Upper lobe of right lung (tissue), 1 donor: Measurements from ENCODE around the gene ACTL7A. TPM values are rescaled to one million over a fixed set of nuclear protein-coding genes. Genes with fewer than 3 reads are reported as not detected.

Experiments used
- ATAC-seq: fragments of 200-7000 bp; cut with Tn5 transposase; one replicate; pipeline ENCODE4 v1.9.1; 2020; ENCODE audit warnings: mild to moderate bottlenecking, moderate library complexity
- DNase-seq: peaks from one replicate; pipeline ENCODE4 v3.0.0-alpha.2; 2020
- H3K27ac ChIP-seq: fragments of 200-600 bp; one replicate; pipeline ENCODE4 v1.8.0; 2022
- H3K27me3 ChIP-seq: fragments of 200-600 bp; one replicate; pipeline ENCODE4 v1.8.0; 2022; ENCODE audit warnings: mild to moderate bottlenecking
- H3K36me3 ChIP-seq: fragments of 200-600 bp; one replicate; pipeline ENCODE4 v1.8.0; 2022
- H3K4me1 ChIP-seq: fragments of 200-600 bp; one replicate; pipeline ENCODE4 v1.8.0; 2022
- H3K4me3 ChIP-seq: fragments of 200-600 bp; one replicate; pipeline ENCODE4 v1.8.0; 2022; ENCODE audit warnings: mild to moderate bottlenecking
- H3K9me3 ChIP-seq: fragments of 200-600 bp; one replicate; pipeline ENCODE4 v1.8.0; 2022
- intact Hi-C: fragments of 100-400 bp; cut with DNase I; formaldehyde crosslinking; loops from one replicate; pipeline ENCODE4 v1.11.0; 2022
- total RNA-seq: library from RNA; stranded (reverse); fragmentation: NEBNext Ultra II Directional; extraction: Animal tissue kit (Norgen Biotek cat#: 25700); gene quantifications from one replicate; pipeline ENCODE4 v1.2.1, GENCODE V29; 2021
- TF ChIP-seq, protein P1 (sequence below): fragments of 200-600 bp; IDR thresholded peaks from one replicate; pipeline ENCODE4 v1.8.0; 2022; ENCODE audit warnings: antibody characterized with exemption
- donor health status: DM: no; HTN: yes; CAD: no; lungs with severe emphysema.

The ACTL7A gene
- total RNA-seq, 1 donor from 2014 or later: not detected

DNA sequence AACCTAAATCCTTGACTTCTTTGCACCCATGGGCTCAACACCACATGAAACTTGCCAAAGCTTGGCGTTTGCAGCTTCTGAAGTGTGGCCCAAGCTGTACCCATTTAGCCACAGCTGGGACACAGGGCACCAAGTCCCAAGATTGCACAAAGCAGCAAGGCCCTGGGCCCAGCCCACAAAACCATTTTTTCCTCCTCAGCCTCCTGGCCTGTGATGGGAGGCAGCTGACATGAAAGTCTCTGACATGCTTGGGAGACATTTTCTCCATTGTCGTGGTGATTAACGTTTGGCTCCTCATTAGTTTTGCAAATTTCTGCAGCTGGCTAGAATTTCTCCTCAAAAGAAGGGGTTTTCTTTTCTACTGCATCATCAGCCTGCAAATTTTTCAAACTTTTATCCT is 38.2 kb upstream of the ACTL7A start:
- no peak for ATAC-seq
- H3K4me3 ChIP-seq: no peak overlapping the region
- intact Hi-C loops: no loop called here
- no peaks in the 10 kb centered on the region for H3K27me3 ChIP-seq
- H3K36me3 ChIP-seq: no peaks in the 10 kb centered on the region
- TF ChIP-seq, protein P1, sequence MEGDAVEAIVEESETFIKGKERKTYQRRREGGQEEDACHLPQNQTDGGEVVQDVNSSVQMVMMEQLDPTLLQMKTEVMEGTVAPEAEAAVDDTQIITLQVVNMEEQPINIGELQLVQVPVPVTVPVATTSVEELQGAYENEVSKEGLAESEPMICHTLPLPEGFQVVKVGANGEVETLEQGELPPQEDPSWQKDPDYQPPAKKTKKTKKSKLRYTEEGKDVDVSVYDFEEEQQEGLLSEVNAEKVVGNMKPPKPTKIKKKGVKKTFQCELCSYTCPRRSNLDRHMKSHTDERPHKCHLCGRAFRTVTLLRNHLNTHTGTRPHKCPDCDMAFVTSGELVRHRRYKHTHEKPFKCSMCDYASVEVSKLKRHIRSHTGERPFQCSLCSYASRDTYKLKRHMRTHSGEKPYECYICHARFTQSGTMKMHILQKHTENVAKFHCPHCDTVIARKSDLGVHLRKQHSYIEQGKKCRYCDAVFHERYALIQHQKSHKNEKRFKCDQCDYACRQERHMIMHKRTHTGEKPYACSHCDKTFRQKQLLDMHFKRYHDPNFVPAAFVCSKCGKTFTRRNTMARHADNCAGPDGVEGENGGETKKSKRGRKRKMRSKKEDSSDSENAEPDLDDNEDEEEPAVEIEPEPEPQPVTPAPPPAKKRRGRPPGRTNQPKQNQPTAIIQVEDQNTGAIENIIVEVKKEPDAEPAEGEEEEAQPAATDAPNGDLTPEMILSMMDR: no peak
- no peaks in the 10 kb centered on the region for H3K9me3 ChIP-seq
- no peaks in the 10 kb centered on the region for H3K4me1 ChIP-seq
- no peak overlapping the region for H3K27ac ChIP-seq
- DNase-seq: no peak

DNA sequence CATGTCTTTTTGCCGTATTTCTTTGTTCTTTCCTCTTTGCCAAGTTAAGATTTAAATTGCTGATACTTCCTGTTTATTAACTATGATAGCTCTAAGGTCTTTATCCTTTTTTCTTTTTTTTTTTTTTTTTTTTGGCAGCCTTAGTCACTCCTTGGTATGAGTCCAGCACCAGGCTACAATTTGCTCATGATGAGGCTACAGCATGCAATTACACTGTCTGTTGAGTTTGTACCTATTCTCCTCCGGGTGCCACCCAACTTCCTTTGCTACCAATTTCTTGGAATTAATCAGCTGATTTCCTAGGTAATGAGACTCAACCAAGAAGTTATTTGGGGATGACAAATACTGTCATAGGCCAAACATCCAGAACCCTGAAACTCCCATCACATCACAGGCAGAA is 31.8 kb upstream of the ACTL7A start:
- no peaks in the 10 kb centered on the region for H3K9me3 ChIP-seq
- ATAC-seq (no peak), DNase-seq (no peak)
- TF ChIP-seq, protein P1: no peak
- no peaks in the 10 kb centered on the region for H3K4me1 ChIP-seq
- no peaks in the 10 kb centered on the region for H3K36me3 ChIP-seq
- no peak overlapping the region for H3K4me3 ChIP-seq
- intact Hi-C loops: no loop called here
- H3K27ac ChIP-seq: no peak overlapping the region
- H3K27me3 ChIP-seq: no peaks in the 10 kb centered on the region

DNA sequence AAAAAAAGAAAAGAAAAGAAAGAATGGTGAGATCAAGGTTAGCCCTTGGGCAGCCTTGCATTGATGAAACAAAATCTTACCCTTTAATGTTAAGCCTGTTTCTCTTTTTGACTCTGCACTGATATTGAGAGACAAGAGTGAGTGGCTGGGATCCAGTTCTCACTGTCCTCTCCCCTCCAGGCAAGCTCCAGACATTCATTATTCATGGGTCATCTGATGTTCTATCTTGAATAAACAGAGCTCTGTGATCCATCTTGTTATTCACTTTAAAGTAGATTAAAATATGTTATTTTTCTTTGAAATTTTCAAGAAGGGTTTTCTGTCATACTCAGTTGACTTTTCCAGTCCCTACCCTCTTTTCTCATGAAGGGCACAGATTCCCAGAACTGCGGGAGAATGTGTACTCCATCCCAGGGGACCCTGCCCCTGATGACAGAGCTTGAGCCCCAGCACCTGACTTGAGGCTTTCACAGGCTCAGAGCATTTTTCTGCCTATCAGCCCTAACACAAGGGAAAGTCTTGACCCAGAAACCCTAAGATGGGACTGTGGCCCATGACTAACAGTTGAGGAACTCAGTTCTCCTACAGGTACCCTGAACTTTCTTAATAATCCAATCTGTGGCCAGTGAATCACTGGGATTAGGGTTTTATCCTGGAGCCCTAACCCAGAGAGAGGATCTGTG is 30.4 kb upstream of the ACTL7A start:
- H3K36me3 ChIP-seq: no peaks in the 10 kb centered on the region
- H3K9me3 ChIP-seq: no peaks in the 10 kb centered on the region
- no peak overlapping the region for H3K4me3 ChIP-seq
- no peaks in the 10 kb centered on the region for H3K4me1 ChIP-seq
- H3K27me3 ChIP-seq: no peaks in the 10 kb centered on the region
- no peak for ATAC-seq
- TF ChIP-seq, protein P1: no peak
- intact Hi-C loops: no loop called here
- no peak for DNase-seq
- no peak overlapping the region for H3K27ac ChIP-seq

DNA sequence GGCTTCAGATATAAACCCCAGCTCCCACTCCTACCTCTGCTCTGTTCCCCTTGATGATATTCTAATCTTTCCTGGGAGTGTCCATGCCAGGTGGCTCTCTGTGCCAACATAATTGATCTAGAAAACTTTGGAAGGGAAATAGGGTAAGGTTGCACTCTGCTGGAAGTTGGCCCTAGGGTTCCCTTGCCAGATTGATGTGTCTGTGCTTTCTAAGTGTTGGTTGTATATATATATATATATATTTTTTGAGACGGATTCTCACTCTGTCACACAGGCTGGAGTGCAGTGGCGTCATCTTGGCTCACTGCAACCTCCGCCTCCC is 29.9 kb upstream of the ACTL7A start:
- no peak overlapping the region for H3K27ac ChIP-seq
- ATAC-seq (no peak), DNase-seq (no peak)
- no peaks in the 10 kb centered on the region for H3K36me3 ChIP-seq
- intact Hi-C loops: no loop called here
- H3K9me3 ChIP-seq: no peaks in the 10 kb centered on the region
- H3K27me3 ChIP-seq: no peaks in the 10 kb centered on the region
- H3K4me1 ChIP-seq: no peaks in the 10 kb centered on the region
- H3K4me3 ChIP-seq: no peak overlapping the region
- TF ChIP-seq, protein P1: no peak

DNA sequence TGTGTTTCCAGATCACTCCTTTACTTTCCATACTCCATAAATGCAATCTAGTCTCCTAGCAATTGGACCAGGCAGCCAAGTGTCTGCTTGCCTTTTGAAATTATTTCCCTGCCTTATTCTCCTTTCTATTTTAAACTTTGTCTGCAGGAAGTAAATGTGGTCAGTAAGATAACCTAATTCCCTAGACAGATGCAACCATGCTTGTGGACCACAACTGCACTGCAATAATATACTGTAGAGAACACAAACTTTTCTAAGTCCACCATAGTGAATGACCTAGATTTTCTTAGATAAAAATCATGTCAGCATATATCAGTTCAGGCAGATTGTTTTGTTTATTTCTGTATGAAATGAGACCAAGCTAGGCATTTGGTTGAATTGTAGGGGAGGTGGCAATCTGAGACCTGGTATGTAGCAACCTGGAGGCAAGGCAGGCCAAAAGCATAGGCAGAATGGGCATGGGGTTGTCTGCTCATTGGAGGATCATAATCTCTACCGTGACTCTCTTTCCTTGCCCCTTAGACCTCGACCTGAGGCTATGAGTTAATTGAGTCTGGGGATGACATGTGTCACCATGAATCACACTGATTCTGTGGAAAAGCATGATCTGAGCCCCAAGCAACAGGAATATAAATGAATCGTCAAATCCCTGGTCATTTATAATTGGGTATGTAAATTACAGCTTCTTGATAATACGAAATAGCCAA is 27.0 kb upstream of the ACTL7A start:
- Histone ChIP-seq H3K4me3 (no peak overlapping the region), H3K27ac (no peak overlapping the region), H3K4me1 (no peaks in the 10 kb centered on the region), H3K9me3 (no peaks in the 10 kb centered on the region), H3K27me3 (no peaks in the 10 kb centered on the region), H3K36me3 (no peaks in the 10 kb centered on the region)
- DNase-seq (no peak), ATAC-seq (no peak)
- intact Hi-C loops: no loop called here
- TF ChIP-seq, protein P1: no peak
